ENCODE data around the gene ALDH5A1.
"Not testable (repeated sequence)": the region's sequence is repeated elsewhere in the genome, so short reads cannot be mapped to it uniquely, and the experiment has no call there.

ALDH5A1 gene

DNA sequence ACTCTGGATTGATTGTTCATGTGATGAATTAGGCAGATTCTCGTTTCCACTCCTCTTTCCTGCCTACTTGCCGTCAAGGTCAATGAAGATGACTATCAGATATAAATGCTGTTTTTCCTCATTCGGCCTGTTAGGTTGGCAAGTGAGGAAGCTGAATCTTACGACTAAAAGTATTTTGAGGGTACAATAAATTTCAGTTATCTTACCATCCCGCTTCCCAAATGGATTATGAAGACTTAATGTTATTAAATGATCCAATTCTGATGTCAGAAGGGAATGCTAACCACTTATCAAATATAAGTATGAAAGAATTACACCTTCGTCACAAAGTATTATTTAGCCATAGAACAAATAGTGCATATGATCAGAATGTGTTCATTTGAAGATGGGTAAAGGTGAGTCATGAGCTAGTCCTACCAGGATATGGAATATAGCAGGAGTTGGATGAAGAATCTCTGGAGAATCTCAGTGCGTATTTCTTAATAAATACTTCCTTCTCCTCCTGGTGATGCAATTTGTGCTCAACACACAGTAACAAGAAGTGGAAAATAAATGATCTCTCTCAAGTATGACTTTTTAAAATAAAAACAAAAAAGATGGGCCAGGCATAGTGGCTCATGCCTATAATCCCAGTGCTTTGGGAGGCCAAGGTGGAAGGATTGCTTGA, 10.0 kb upstream of the ALDH5A1 start:
- in situ Hi-C loops (cut with HindIII; ENCODE audit: low sequenced_read_pairs): no loop called here

DNA sequence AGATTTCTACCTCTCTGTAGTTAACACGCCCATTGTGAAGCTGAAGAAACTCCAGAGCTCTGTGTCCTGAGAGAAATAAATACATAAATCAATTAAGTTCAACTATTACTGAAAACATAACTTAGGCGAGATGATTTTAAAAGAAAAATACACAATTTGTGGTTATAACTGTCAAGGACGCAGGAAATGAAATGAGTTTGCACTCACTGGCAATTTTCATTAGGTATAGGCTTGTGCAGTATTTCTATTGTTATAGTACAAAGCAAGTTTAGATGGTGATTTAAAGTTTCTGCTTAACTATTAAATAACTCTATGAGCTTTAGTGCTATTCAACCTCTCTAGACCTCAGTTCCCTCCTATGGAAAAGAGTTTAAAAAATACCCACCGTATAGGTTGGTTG, 8.7 kb upstream of the ALDH5A1 start:
- in situ Hi-C loops (cut with HindIII; ENCODE audit: low sequenced_read_pairs): no loop called here

DNA sequence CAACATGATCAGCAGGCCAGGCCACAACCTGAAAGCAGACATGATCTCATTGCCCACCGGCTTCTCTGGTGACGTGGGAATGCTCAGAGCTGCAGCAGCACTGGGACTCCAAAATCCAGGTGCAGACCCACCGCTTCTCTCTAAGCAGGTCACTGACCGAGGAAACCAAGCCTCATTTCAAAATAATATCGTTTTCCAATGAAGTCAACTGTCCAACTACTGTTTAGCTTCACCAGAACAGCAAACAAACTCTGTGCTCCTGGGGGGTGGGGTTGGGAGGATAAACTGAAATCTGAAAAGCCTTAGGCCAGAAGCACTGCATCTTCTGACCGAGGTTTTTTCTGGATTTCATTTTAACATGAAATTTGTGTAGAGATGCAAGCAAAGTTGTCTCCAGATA, 5.3 kb upstream of the ALDH5A1 start, which contains the start of gene GPLD1:
TSS of gene GPLD1 (minus strand) at position 109 of the 400 bp plus-strand sequence. CDS start at position 42, 67 bp downstream.
- in situ Hi-C loops (cut with HindIII; ENCODE audit: low sequenced_read_pairs): no loop called here

DNA sequence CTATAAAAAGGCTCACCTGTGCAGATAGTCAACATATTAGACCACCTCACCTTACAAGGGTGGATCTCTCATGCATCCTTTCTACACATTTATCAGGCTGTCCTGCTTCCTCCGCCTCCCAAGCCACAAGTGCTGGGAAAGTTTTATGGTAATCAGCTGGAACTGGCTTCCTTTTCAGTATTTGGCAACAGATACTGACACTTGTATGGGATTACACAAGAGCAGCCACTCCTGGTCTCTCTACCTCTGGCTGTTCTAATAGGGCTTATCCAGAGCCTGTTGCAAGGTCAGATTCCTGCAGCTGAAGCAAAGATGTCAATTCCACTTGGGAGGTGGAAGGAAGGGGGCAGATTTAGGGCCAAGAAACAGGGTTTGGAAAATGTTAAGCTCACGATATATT, 4.9 kb upstream of the ALDH5A1 start:
- in situ Hi-C loops (cut with HindIII; ENCODE audit: low sequenced_read_pairs): loop anchor here (5.0 kb wide), 1 partner anchor 57 kb away; no protein-coding TSS in a partner anchor

DNA sequence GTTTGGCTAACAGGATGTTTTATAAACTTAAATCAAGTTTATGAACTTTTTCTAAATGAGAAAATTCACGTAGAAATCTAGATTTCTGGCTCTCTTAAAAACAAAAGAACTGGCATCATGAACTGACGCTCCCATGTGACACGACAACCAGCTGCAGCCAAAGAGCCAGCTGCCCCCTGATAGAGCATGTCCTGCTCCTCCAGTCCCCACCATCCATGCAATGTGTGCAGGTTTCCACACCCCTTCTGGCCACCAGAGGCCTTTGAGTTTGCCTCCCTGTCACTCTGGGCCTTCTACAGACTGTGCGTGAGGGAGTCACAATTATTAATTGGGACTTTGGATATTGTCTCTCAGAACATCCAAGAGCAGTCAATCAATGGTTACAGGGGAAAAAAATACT, 3.8 kb upstream of the ALDH5A1 start:
- in situ Hi-C loops (cut with HindIII; ENCODE audit: low sequenced_read_pairs): loop anchor here (5.0 kb wide), 1 partner anchor 56 kb away; no protein-coding TSS in a partner anchor

DNA sequence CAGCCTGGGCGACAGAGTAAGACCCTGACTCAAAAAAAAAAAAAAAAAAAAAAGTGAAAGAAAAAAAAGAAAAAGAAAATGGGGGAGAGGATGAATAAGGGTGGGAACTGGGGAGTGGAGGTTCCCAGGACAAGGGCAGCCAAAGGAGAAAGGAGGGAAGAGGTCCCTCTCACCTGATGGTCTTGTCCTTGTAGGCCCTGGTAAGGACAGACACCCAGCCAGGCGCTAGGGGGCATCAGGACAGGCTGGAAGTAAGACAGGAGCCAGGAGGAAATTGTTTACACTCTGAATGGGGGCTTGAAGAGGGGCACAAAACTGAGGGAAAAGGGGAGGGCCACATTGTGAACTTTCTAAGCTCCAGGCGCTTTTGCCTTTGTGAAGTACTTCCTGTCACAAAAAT, 2.3 kb upstream of the ALDH5A1 start:
- in situ Hi-C loops (cut with HindIII; ENCODE audit: low sequenced_read_pairs): loop anchor here (5.0 kb wide), 1 partner anchor 55 kb away; no protein-coding TSS in a partner anchor

DNA sequence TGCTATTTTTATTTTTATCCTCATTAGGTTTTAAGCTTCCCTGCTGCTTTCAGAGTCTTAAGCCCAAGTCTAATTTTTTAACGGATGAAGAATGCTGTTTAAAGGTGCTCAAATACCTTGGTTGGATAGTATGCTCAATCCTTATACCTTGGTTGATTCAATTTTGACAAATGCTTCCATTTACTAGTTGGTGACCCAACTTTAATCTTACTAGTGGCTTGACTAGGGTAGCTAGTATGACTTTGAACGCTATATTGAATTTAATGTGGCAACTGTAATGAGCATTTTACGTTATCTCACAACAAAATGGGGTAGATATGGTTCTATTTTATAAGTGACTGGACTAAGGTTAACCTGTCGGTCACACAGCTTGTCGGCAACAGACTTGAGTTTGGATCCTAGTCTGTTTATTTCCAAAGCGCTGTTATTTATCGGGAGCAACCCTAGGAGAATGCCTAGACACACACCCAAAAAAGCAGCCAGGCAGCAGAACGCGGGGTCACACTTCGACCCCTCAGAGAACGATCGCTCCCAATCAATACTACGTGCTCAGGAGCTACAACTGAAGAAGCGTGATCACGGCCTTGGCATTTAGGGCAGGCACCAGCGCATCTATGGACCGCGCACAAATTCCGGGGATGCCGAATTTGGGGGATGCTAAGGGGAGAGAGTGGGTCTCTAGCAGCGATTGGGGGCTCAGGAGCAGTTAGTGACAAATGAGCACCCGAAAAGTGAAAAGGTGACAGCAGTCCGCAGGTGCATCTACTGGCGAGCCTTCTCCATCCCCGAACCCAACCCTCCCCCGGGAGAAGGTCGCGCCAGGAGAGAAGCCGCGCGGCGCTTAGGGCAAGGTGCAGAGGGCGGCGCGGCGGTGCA, 586 bp upstream of the ALDH5A1 start:
- in situ Hi-C loops (cut with HindIII; ENCODE audit: low sequenced_read_pairs): loop anchor here (5.0 kb wide), 1 partner anchor 53 kb away; no protein-coding TSS in a partner anchor

DNA sequence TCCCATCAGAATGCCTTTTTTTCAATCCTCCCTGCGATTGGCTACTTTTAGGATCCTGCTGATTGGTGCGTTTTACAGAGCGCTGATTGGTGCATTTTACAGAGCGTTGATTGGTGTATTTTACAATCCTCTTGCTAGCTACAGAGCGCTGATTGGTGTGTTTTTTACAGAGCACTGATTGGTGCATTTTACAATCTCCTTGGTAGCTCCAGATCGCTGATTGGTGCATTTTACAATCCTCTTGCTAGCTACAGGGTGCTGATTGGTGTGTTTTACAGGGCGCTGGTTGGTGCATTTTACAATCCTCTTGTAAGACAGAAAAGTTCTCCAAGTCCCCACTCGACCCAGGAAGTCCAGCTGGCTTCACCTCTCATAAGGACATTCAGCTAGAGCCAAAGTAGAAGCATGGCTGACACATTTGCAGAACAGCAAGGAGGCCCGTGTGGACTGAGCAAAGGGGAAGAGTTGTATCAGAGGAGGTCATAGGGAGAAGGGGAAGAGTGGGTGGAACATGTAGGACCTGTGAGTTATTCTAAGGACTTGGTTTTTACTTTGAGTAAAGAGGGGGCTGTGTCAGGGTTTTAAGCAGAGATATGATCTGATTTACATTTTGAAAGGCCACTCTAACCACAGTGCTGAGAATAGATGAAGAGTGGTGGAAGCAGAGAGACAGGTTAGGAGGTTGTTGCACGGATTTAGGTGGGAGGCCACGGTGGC, 2.6 kb downstream of the ALDH5A1 start:
- in situ Hi-C loops (cut with HindIII; ENCODE audit: low sequenced_read_pairs): no loop called here

DNA sequence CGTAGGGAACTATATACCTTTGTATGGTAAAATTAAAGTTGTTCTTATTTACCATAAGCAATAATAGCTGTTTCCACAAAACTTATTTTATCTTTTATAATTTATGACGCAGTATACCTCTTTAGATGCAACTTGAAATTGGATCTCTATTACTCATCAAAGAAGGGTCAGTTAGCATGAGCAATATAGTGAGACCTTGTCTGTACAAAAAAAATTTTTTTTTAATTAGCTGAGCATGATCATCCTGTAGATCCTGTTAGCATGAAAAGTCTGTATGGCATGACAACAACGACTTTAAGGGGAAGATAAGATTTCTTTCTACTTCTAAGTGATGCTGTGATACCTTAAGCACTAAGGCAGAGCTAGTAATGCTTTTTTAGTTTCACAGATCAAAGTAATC, 5.9 kb downstream of the ALDH5A1 start:
- in situ Hi-C loops (cut with HindIII; ENCODE audit: low sequenced_read_pairs): no loop called here

DNA sequence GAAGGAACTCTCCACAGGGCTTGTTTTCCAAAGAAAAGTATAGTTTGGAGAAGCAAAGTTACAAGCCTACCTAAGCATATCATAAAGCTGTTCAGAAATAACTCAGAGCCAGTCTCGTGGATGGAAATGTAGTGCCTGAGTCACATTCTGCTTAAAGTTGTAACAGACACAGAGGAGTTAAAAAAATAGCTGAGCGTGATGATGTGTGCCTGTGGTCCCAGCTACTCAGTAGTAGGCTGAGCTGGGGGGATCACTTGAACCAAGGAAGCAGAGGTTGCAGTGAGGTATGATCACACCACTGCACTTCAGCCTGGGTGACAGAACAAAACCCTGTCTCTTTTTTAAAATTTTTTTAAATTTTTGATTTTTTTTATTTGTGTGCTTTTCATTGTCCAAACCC, 6.6 kb downstream of the ALDH5A1 start:
- in situ Hi-C loops (cut with HindIII; ENCODE audit: low sequenced_read_pairs): no loop called here

DNA sequence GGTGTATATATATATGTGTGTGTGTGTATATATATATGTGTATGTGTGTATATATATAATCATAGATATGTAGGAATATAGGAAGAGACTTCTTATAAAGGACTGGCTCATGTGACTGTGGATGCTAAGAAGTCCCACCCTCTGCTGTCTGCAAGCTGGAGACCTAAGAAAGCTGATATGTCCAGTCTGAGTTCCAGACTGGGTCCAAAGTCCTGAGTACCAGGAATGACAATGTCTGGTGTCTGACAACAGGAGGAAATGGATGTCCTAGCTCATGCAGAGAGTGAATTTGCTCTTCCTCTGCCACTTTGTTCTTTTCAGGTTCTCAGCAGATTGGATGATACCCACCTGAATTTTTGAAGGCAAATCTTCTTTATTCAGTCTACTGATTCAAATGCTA, 7.1 kb downstream of the ALDH5A1 start:
- in situ Hi-C loops (cut with HindIII; ENCODE audit: low sequenced_read_pairs): no loop called here

DNA sequence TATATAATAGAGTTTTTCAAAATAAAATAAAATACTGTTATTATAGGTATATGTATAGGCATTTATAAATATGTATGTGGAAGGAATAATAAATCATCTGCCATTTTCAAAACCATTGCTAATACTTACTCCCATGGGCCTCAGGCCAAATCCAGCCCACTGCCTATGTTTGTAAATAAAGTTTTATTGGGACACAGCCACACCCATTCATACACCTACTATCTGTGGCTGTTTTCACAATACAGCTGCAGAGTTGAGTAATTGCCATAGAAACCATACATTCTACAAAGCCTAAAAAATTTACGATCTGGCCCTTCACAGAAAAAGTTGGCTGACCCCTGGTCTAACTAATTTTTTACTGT, 9.5 kb downstream of the ALDH5A1 start:
- in situ Hi-C loops (cut with HindIII; ENCODE audit: low sequenced_read_pairs): no loop called here

DNA sequence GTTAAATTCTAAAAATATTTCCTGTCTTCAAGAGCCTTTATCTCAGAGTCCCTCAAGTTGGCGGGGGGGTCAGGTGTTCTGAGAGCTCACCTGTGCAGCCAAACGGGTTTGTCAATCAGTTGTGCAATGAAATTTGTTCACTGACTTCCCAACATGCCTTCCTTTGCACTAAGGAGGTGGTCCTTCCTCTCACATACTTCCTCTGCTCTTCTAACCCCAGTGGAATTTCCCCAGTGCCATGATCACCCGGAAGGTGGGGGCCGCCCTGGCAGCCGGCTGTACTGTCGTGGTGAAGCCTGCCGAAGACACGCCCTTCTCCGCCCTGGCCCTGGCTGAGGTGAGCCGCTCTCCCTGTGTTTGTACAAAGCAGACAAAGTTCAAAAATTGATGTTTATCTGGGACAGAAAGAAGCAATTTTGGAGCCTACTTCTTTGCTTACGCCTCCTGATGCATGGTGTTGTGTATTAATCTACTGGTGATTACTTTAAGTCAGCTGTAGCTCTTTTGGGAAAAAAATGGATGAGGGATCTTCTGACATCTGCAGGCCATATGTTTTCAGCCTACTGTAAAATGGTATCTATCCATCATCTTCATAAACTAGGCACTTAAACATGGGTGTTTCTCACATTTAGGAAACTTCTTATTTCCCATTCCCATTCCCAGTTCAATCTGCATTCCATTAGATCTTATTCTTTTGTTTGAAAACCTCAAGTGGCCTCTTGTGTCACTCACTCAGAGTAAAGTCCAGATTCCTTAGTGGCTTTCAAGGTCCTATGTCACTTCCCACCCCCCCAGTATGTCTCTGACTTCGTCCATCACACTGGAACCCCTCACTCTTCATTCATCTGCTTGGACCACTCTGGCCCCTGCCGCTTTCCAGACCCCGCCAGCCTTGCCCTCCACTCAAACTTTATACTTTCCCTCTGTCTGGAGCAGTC, 10.1 kb downstream of the ALDH5A1 start:
- in situ Hi-C loops (cut with HindIII; ENCODE audit: low sequenced_read_pairs): no loop called here

DNA sequence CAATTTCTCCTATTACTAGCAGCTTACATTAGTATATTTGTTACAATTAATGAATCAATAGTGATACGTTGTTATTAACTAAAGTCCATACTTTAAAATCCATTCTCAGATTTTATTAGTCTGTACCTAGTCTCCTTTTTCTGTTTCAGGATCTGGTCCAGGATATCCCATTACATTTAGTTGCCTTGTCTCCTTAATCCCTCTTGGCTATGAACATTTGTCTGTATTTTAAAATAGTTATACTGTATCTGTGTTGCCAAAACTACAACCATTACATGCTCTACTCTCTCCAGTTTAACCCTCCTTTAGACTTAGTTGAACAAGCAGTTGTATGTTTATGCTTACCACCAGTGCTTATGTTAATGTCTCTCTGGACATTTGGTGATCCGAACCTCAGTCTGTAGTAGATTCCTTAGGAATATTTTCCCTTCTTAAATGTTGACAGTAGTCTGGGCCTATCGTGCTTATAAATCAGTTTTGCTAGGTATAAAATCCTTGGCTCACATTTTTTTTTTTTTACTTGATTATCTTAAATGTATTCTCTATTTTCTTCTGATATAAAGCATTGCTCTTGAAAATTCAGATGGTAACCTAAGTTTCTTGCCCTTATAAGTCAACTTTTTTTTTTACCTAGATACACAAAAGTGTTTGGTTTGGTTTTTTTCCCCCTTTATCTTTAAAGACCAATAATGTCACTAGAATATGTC, 12.2 kb downstream of the ALDH5A1 start:
- in situ Hi-C loops (cut with HindIII; ENCODE audit: low sequenced_read_pairs): no loop called here

DNA sequence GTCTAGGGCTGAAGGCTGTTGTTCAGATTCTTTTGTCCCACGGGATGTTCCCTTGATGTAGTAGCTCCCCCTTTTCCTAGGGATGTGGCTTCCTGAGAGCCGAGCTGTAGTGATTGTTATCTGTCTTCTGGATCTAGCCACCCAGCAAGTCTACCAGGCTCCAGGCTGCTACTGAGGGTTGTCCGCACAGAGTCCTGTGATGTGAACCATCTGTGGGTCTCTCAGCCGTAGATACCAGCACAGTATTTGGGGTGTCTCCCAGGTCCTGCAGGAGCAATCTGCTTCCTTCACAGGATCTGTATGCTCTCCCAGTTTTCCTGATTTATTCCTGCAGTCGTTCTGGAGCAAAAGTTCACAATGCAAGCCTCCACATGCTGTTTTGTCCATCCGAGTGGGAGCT, 17.2 kb downstream of the ALDH5A1 start:
- in situ Hi-C loops (cut with HindIII; ENCODE audit: low sequenced_read_pairs): not testable (repeated sequence)

DNA sequence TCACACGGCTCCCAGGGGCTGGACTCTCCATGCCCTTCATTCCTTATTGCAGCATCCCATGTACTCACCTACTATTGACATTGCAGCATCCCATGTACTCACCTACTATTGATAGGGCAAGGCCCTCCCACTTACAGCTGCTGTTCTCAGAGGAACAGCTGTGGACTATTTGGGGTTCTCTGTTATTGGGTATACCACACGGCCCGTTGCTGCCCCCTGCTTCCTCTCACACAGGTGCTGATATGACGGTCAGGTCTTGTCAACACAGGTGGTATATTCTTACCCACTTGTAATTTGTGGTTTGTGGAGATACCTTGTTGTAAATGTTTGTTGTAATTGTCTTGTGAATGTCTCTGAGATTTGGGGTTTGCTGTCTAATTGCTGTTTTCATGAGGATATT, 18.8 kb downstream of the ALDH5A1 start:
- in situ Hi-C loops (cut with HindIII; ENCODE audit: low sequenced_read_pairs): no loop called here

DNA sequence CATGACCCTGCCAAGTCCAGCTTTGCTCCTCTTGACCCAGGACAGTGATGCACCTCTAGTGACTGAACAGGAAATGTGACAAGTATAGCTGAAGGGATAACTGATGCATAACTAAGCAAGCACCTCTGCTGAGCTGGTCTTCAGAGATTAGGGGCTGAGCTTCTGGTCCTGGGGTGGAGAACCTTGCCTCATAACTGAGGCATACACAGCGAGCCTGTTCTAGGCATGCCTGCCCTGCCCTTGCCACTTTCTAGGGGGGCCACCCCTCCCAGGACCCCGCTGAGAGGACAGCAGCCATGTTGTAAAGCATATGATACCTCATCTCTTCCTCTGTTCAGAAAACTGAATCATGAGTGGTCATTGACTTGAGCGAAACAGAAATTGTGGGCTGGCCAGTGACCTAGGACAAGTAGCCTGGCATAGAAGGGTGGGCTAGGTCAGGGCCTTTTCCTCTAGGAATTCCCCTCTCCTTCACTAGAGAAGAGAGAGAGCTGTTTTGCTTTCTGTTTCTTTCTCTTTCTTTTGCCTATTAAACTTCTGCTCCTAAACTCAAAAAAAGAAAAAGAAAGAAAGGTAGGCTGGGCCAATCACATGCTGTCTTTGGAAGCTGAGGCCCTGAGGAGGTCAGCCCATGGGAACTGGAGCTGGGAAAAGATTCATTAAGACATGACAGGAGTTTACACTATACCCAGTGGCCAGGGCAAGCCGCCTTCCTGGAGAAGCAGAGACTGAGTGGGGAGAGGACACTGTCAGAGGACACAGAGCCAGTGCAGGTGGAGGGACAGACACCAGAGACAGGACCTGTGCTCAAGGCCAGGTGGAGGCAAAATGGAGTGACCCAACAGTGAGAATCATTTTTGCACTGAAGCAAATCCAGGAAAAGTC, 23.1 kb downstream of the ALDH5A1 start:
- in situ Hi-C loops (cut with HindIII; ENCODE audit: low sequenced_read_pairs): no loop called here

DNA sequence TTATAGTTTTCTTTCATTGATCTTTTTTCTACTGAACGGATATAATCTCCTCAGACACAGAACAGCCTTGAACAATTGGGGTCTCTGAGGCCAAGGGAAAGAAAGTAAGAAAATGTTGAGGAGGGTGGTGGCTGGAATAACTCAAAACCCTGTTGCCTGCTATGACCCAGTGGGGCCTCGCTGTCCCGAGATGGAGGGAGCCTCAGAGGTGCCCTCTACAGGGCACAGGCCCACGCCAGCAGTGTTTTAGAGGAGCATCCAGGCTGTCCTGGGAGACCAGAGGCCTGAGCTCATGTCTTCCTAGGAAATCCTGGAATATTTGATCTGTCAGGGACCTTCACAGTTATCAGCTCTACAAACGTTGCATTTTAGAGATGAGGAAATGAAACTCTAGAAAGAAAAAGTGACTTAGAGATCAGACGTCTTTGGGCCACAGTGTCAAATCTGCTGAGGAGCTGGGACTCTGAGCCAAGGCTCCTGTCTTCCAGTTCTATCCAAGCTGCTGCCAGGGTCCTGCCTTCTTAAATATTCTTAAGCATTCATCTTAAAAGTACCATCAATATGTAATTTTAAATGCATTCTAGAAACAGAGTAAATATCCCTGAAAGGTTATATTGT, 26.3 kb downstream of the ALDH5A1 start:
- in situ Hi-C loops (cut with HindIII; ENCODE audit: low sequenced_read_pairs): no loop called here
